ENCODE data around the gene RHOBTB1. TPM values are rescaled to one million over a fixed set of nuclear protein-coding genes. Genes with fewer than 3 reads are reported as not detected.

Gene RHOBTB1
- total and polyA plus RNA-seq, 2 experiments from 2014 or later, result 4.6 to 13.2 TPM

DNA sequence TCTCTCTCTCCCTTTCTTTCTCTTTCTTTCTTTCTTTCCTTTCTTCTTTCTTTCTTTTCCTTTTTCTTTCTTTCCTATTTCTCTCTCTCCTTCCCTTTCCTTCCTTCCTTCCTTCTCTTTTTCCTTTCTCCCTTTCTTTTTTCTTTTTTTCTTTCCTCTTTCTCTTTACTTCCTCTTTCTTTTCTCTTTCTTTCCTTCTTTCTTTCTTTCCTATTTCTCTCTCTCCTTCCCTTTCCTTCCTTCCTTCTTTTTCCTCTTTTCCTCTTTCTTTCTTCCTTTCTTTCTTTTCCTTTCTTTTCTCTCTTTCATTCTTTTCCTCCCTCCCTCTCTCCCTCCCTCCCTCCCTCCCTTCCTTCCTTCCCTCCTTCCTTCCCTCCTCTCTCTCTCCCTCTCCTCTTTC, 81.5 kb downstream of the RHOBTB1 start:
- H3K4me2 ChIP-seq, result no peak overlapping the region
- no peaks in the 10 kb centered on the region for H4K20me1 ChIP-seq (replicated peaks; ENCODE audit: insufficient read depth)
- Mint-ChIP-seq H3K27me3 (ENCODE audit: insufficient read depth, low read depth, poor library complexity) (peaks cover 3% of the 10 kb centered on the region), H3K27ac (no peak overlapping the region), H3K36me3 (ENCODE audit: low read depth) (no peaks in the 10 kb centered on the region), H3K4me1 (peaks cover 4% of the 10 kb centered on the region; the same call in 2 of the 3 replicates), H3K9me3 (no peaks in the 10 kb centered on the region), H3K4me3 (no peak overlapping the region)
- H2AFZ ChIP-seq, result no peak overlapping the region
- ATAC-seq, result no peak
- no peak overlapping the region for H3K27ac ChIP-seq (ENCODE audit: low read depth)
- 0 out of 2 replicates have a peak, but pooled peaks cover 3% of the 10 kb centered on the region for H3K9me2 ChIP-seq (ENCODE audit: insufficient read depth)
- no peaks in the 10 kb centered on the region for H3K27me3 ChIP-seq (ENCODE audit: insufficient read depth)
- DNase-seq (ENCODE audit: low spot score), result no peak
- no peaks in the 10 kb centered on the region for H3F3A ChIP-seq (replicated peaks; ENCODE audit: low read depth)
- H3K79me2 ChIP-seq (replicated peaks; ENCODE audit: insufficient read depth), result no peaks in the 10 kb centered on the region
- no peak overlapping the region for H3K4me3 ChIP-seq
- H3K4me1 ChIP-seq (ENCODE audit: insufficient read depth), result 0 out of 2 replicates have a peak, but pooled peaks cover 3% of the 10 kb centered on the region
- no peaks in the 10 kb centered on the region for H3K36me3 ChIP-seq (ENCODE audit: insufficient read depth)
- TF ChIP-seq, protein P1, sequence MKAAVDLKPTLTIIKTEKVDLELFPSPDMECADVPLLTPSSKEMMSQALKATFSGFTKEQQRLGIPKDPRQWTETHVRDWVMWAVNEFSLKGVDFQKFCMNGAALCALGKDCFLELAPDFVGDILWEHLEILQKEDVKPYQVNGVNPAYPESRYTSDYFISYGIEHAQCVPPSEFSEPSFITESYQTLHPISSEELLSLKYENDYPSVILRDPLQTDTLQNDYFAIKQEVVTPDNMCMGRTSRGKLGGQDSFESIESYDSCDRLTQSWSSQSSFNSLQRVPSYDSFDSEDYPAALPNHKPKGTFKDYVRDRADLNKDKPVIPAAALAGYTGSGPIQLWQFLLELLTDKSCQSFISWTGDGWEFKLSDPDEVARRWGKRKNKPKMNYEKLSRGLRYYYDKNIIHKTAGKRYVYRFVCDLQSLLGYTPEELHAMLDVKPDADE (IDR thresholded peaks at IDR 0.05), result no peak
- TF ChIP-seq EZH2 (IDR thresholded peaks at IDR 0.05; ENCODE audit: low read depth, unreplicated experiment) (no peak), STAT1 (IDR thresholded peaks at IDR 0.05; ENCODE audit: unreplicated experiment) (no peak), ZNF114 (CRISPR knock-in tag; IDR thresholded peaks at IDR 0.05) (no peak), EZH2phosphoT487 (IDR thresholded peaks at IDR 0.05; ENCODE audit: unreplicated experiment) (no peak), POLR2AphosphoS5 (IDR thresholded peaks at IDR 0.05; ENCODE audit: low read depth) (no peak)
- TF ChIP-seq, protein P2, sequence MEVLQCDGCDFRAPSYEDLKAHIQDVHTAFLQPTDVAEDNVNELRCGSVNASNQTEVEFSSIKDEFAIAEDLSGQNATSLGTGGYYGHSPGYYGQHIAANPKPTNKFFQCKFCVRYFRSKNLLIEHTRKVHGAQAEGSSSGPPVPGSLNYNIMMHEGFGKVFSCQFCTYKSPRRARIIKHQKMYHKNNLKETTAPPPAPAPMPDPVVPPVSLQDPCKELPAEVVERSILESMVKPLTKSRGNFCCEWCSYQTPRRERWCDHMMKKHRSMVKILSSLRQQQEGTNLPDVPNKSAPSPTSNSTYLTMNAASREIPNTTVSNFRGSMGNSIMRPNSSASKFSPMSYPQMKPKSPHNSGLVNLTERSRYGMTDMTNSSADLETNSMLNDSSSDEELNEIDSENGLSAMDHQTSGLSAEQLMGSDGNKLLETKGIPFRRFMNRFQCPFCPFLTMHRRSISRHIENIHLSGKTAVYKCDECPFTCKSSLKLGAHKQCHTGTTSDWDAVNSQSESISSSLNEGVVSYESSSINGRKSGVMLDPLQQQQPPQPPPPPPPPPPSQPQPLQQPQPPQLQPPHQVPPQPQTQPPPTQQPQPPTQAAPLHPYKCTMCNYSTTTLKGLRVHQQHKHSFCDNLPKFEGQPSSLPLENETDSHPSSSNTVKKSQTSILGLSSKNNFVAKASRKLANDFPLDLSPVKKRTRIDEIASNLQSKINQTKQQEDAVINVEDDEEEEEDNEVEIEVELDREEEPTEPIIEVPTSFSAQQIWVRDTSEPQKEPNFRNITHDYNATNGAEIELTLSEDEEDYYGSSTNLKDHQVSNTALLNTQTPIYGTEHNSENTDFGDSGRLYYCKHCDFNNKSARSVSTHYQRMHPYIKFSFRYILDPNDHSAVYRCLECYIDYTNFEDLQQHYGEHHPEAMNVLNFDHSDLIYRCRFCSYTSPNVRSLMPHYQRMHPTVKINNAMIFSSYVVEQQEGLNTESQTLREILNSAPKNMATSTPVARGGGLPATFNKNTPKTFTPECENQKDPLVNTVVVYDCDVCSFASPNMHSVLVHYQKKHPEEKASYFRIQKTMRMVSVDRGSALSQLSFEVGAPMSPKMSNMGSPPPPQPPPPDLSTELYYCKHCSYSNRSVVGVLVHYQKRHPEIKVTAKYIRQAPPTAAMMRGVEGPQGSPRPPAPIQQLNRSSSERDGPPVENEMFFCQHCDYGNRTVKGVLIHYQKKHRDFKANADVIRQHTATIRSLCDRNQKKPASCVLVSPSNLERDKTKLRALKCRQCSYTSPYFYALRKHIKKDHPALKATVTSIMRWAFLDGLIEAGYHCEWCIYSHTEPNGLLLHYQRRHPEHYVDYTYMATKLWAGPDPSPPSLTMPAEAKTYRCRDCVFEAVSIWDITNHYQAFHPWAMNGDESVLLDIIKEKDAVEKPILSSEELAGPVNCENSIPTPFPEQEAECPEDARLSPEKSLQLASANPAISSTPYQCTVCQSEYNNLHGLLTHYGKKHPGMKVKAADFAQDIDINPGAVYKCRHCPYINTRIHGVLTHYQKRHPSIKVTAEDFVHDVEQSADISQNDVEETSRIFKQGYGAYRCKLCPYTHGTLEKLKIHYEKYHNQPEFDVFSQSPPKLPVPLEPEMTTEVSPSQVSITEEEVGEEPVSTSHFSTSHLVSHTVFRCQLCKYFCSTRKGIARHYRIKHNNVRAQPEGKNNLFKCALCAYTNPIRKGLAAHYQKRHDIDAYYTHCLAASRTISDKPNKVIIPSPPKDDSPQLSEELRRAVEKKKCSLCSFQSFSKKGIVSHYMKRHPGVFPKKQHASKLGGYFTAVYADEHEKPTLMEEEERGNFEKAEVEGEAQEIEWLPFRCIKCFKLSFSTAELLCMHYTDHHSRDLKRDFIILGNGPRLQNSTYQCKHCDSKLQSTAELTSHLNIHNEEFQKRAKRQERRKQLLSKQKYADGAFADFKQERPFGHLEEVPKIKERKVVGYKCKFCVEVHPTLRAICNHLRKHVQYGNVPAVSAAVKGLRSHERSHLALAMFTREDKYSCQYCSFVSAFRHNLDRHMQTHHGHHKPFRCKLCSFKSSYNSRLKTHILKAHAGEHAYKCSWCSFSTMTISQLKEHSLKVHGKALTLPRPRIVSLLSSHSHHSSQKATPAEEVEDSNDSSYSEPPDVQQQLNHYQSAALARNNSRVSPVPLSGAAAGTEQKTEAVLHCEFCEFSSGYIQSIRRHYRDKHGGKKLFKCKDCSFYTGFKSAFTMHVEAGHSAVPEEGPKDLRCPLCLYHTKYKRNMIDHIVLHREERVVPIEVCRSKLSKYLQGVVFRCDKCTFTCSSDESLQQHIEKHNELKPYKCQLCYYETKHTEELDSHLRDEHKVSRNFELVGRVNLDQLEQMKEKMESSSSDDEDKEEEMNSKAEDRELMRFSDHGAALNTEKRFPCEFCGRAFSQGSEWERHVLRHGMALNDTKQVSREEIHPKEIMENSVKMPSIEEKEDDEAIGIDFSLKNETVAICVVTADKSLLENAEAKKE (CRISPR knock-in tag; IDR thresholded peaks at IDR 0.05), result no peak

All from GM23338 (cell line).